Astrocyte of the spinal cord (primary cell): ENCODE data around the gene CNOT11.

ENCODE experiments used
- DNase-seq: peaks from one replicate; pipeline ENCODE4 v3.0.0; 2011; ENCODE audit warnings: low read depth, low spot score
- H3K4me3 ChIP-seq: 2 replicates; pipeline ENCODE4 v1.5.1; 2011; ENCODE audit warnings: low read depth, mild to moderate bottlenecking, low read length, moderate library complexity
- CTCF ChIP-seq: IDR thresholded peaks from 2 replicates; pipeline ENCODE4 v1.5.1; 2012; ENCODE audit warnings: low read depth, mild to moderate bottlenecking, low read length, inconsistent platforms
- in situ Hi-C: cut with HindIII; loops from 2 replicates; pipeline ENCODE4 v1.10.0; 2017; ENCODE audit warnings: low sequenced_read_pairs

The CNOT11 gene

GRCh38 chr2:101251844-101252407 lies 760 bp upstream of the CNOT11 start:
- TF ChIP-seq CTCF, result peak; percentile 10
- in situ Hi-C loops, result no loop called here
- peak overlapping the region; percentile 77 for H3K4me3 ChIP-seq
- DNase-seq, result no peak

GRCh38 chr2:101253013-101253702 lies 472 bp downstream of the CNOT11 start:
- DNase-seq, result peak; percentile 62
- no peak for TF ChIP-seq CTCF
- H3K4me3 ChIP-seq, result peak overlapping the region; percentile 77
- in situ Hi-C loops, result no loop called here

GRCh38 chr2:101253703-101254450 lies 1.2 kb downstream of the CNOT11 start:
- in situ Hi-C loops, result no loop called here
- no peak for TF ChIP-seq CTCF
- DNase-seq, result peak; percentile 15
- peak overlapping the region; percentile 77 for H3K4me3 ChIP-seq

GRCh38 chr2:101255501-101255900 lies 2.8 kb downstream of the CNOT11 start:
- no peak overlapping the region for H3K4me3 ChIP-seq
- TF ChIP-seq CTCF, result no peak
- in situ Hi-C loops, result no loop called here
- DNase-seq, result peak; percentile 30

- in situ Hi-C loops, result no loop called here
- no peak overlapping the region for H3K4me3 ChIP-seq
These were observed 3.6 kb downstream of the CNOT11 start for GRCh38 chr2:101256316-101256715.

GRCh38 chr2:101258804-101259203 lies 6.1 kb downstream of the CNOT11 start:
- no peak overlapping the region for H3K4me3 ChIP-seq
- TF ChIP-seq CTCF, result no peak
- in situ Hi-C loops, result no loop called here
- no peak for DNase-seq

More at GRCh38 chr2:101256316-101256715, 3.6 kb downstream of the CNOT11 start:
- no peak for TF ChIP-seq CTCF
- no peak for DNase-seq
